Activated CD8-positive, alpha-beta memory T cell treated with anti-CD3 and anti-CD28 coated beads, Interleukin-2, amount 50 U/mL, for 24 hours (primary cell): ENCODE measurements around the gene AHNAK.
"Not testable (repeated sequence)": the region's sequence is repeated elsewhere in the genome, so short reads cannot be mapped to it uniquely, and the experiment has no call there.

Source experiments
- DNase-seq: peaks from one replicate; pipeline ENCODE4 v3.0.0-alpha.2; 2020; ENCODE audit errors: extremely low read depth

AHNAK gene

GRCh38 chr11:62572431-62572830 is 25.8 kb upstream of the AHNAK start:
- DNase-seq = no peak

GRCh38 chr11:62571493-62571892 is 24.9 kb upstream of the AHNAK start:
- not testable (repeated sequence) for DNase-seq

GRCh38 chr11:62570903-62571302 is 24.3 kb upstream of the AHNAK start:
- DNase-seq = not testable (repeated sequence)

- DNase-seq = no peak
Measured at GRCh38 chr11:62569611-62570010, 23.0 kb upstream of the AHNAK start.

- no peak for DNase-seq
Measured at GRCh38 chr11:62567018-62567633, 20.5 kb upstream of the AHNAK start.

- no peak for DNase-seq
Measured at GRCh38 chr11:62566247-62566646, 19.6 kb upstream of the AHNAK start.

- DNase-seq = no peak
Measured at GRCh38 chr11:62565100-62565802, 18.6 kb upstream of the AHNAK start.

GRCh38 chr11:62561677-62562230 is 15.1 kb upstream of the AHNAK start:
- not testable (repeated sequence) for DNase-seq

GRCh38 chr11:62560566-62561103 is 14.0 kb upstream of the AHNAK start:
- no peak for DNase-seq

GRCh38 chr11:62559626-62560025 is 13.0 kb upstream of the AHNAK start:
- DNase-seq = not testable (repeated sequence)

GRCh38 chr11:62559204-62559603 is 12.6 kb upstream of the AHNAK start:
- no peak for DNase-seq

GRCh38 chr11:62558669-62559068 is 12.1 kb upstream of the AHNAK start:
- no peak for DNase-seq

- no peak for DNase-seq
Measured at GRCh38 chr11:62556875-62557631, 10.4 kb upstream of the AHNAK start.

- no peak for DNase-seq
Measured at GRCh38 chr11:62556108-62556874, 9.7 kb upstream of the AHNAK start.

GRCh38 chr11:62555464-62556107 is 9.0 kb upstream of the AHNAK start:
- DNase-seq = no peak

- no peak for DNase-seq
Measured at GRCh38 chr11:62554387-62555167, 8.0 kb upstream of the AHNAK start.

GRCh38 chr11:62553839-62554361 is 7.3 kb upstream of the AHNAK start:
- no peak for DNase-seq

GRCh38 chr11:62553080-62553838 is 6.7 kb upstream of the AHNAK start:
- no peak for DNase-seq

- no peak for DNase-seq
Measured at GRCh38 chr11:62552485-62553079, 6.0 kb upstream of the AHNAK start.
